Measurements from ENCODE around the gene RAC2.
"Not testable (repeated sequence)": the region's sequence is repeated elsewhere in the genome, so short reads cannot be mapped to it uniquely, and the experiment has no call there.

The RAC2 gene

GRCh38 chr22:37254209-37254866, 10.3 kb upstream of the RAC2 start:
- peak; percentile 34 for DNase-seq

- no peak for DNase-seq
Observed at GRCh38 chr22:37253126-37253660, 9.1 kb upstream of the RAC2 start.

- not testable (repeated sequence) for DNase-seq
Observed at GRCh38 chr22:37251836-37252235, 7.8 kb upstream of the RAC2 start.

- DNase-seq, result no peak
Observed at GRCh38 chr22:37249986-37250385, 5.9 kb upstream of the RAC2 start.

- DNase-seq, result no peak
Observed at GRCh38 chr22:37248251-37248650, 4.2 kb upstream of the RAC2 start.

GRCh38 chr22:37245740-37246139, 1.7 kb upstream of the RAC2 start:
- no peak for DNase-seq

- no peak for DNase-seq
Observed at GRCh38 chr22:37244922-37245722, 1.1 kb upstream of the RAC2 start.

GRCh38 chr22:37243402-37244113, 511 bp downstream of the RAC2 start:
- peak; percentile 13 for DNase-seq

GRCh38 chr22:37242395-37242918, 1.6 kb downstream of the RAC2 start:
- DNase-seq, result peak; percentile 98

GRCh38 chr22:37241351-37242142, 2.5 kb downstream of the RAC2 start:
- DNase-seq, result no peak

- DNase-seq, result no peak
Observed at GRCh38 chr22:37240941-37241320, 3.1 kb downstream of the RAC2 start.

GRCh38 chr22:37240240-37240940, 3.7 kb downstream of the RAC2 start:
- no peak for DNase-seq

GRCh38 chr22:37239336-37240239, 4.5 kb downstream of the RAC2 start:
- no peak for DNase-seq

- no peak for DNase-seq
Observed at GRCh38 chr22:37237371-37238268, 6.4 kb downstream of the RAC2 start.

- DNase-seq, result no peak
Observed at GRCh38 chr22:37235897-37236607, 8.0 kb downstream of the RAC2 start.

GRCh38 chr22:37234736-37235711, 9.0 kb downstream of the RAC2 start:
- no peak for DNase-seq

- no peak for DNase-seq
Observed at GRCh38 chr22:37233751-37234631, 10.1 kb downstream of the RAC2 start.

Measured in OCI-M1 (cell line).